Upper lobe of left lung (tissue), 4 donors: Measurements from ENCODE around the gene FCER2.

Experiments used
- EP300 ChIP-seq, 4 donors: sonication (generic); formaldehyde crosslinking; IDR thresholded peaks; one replicate each; pipeline ENCODE4 v1.5.1; 2017; ENCODE audit warnings: antibody characterized with exemption in 4 of 4, control low read depth in 2 of 4
- POLR2A ChIP-seq, 4 donors: fragments of 450-650 bp; IDR thresholded peaks; one replicate each; pipeline ENCODE4 v1.5.1; 2016 to 2017; ENCODE audit warnings: antibody characterized with exemption in 4 of 4, mild to moderate bottlenecking in 2 of 4
- POLR2AphosphoS5 ChIP-seq, 2 donors: sonication (generic); formaldehyde crosslinking; IDR thresholded peaks; one replicate each; pipeline ENCODE4 v1.5.1; 2017; ENCODE audit warnings: antibody characterized with exemption in 2 of 2
- TF ChIP-seq, protein P1 (sequence below), 6 experiments: fragments of 450-650 bp in 4 of 6; fragments of 200-600 bp in 2 of 6; sonication (generic) in 2 of 6; IDR thresholded peaks; one replicate each; pipeline ENCODE4 v1.5.1; 2016 to 2019; ENCODE audit warnings: antibody characterized with exemption in 6 of 6

DNA sequence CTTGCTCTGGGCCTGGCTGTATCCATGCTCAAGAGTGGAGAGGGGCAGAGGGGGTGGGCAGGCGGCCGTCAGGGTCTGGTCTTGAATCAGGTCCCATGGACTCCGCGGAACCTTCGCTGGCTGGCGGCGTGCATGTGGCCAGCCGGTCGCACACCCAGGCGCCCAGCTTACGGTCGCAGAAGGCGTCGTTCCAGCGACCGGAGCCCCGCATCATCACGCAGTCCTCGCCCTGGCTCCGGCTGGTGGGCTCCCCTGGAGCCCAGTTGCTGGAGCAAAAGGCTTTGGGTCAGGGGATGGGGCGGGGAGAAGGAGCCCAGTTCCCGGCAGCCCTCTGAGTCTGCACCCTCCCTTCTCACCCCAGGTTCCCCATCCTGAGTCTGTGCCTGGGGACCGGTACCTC lies 12.8 kb downstream of the FCER2 start:
- TF ChIP-seq POLR2AphosphoS5 (IDR thresholded peaks at IDR 0.05) = no peak
- TF ChIP-seq, protein P1, sequence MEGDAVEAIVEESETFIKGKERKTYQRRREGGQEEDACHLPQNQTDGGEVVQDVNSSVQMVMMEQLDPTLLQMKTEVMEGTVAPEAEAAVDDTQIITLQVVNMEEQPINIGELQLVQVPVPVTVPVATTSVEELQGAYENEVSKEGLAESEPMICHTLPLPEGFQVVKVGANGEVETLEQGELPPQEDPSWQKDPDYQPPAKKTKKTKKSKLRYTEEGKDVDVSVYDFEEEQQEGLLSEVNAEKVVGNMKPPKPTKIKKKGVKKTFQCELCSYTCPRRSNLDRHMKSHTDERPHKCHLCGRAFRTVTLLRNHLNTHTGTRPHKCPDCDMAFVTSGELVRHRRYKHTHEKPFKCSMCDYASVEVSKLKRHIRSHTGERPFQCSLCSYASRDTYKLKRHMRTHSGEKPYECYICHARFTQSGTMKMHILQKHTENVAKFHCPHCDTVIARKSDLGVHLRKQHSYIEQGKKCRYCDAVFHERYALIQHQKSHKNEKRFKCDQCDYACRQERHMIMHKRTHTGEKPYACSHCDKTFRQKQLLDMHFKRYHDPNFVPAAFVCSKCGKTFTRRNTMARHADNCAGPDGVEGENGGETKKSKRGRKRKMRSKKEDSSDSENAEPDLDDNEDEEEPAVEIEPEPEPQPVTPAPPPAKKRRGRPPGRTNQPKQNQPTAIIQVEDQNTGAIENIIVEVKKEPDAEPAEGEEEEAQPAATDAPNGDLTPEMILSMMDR (IDR thresholded peaks at IDR 0.05) = no peak
- TF ChIP-seq POLR2A (IDR thresholded peaks at IDR 0.05) = no peak
- no peak for TF ChIP-seq EP300 (IDR thresholded peaks at IDR 0.05)
